HEK293T (cell line): ENCODE results near the gene USP5.

ENCODE experiments used
- BHLHE40 ChIP-seq: fragments of 450-650 bp; IDR thresholded peaks from 2 replicates; pipeline ENCODE4 v1.6.1; 2016; ENCODE audit warnings: mild to moderate bottlenecking, moderate library complexity, borderline replicate concordance
- CTBP1 ChIP-seq: fragments of 450-650 bp; IDR thresholded peaks from 2 replicates; pipeline ENCODE4 v1.6.1; 2016; ENCODE audit warnings: borderline replicate concordance
- FOXK2 ChIP-seq: fragments of 450-650 bp; IDR thresholded peaks from 2 replicates; pipeline ENCODE4 v1.6.1; 2016; ENCODE audit warnings: mild to moderate bottlenecking
- FOXM1 ChIP-seq: fragments of 450-650 bp; IDR thresholded peaks from 2 replicates; pipeline ENCODE4 v1.6.1; 2017; ENCODE audit warnings: mild to moderate bottlenecking, borderline replicate concordance
- NFRKB ChIP-seq: fragments of 450-650 bp; IDR thresholded peaks from 2 replicates; pipeline ENCODE4 v1.6.1; 2016; ENCODE audit warnings: mild to moderate bottlenecking, moderate library complexity
- SP1 ChIP-seq: fragments of 450-650 bp; IDR thresholded peaks from 2 replicates; pipeline ENCODE4 v1.6.1; 2017
- TARDBP ChIP-seq: fragments of 450-650 bp; IDR thresholded peaks from 2 replicates; pipeline ENCODE4 v1.6.1; 2016
- TF ChIP-seq, protein P1 (sequence below): fragments of 450-650 bp; IDR thresholded peaks from 2 replicates; pipeline ENCODE4 v1.6.1; 2016

DNA sequence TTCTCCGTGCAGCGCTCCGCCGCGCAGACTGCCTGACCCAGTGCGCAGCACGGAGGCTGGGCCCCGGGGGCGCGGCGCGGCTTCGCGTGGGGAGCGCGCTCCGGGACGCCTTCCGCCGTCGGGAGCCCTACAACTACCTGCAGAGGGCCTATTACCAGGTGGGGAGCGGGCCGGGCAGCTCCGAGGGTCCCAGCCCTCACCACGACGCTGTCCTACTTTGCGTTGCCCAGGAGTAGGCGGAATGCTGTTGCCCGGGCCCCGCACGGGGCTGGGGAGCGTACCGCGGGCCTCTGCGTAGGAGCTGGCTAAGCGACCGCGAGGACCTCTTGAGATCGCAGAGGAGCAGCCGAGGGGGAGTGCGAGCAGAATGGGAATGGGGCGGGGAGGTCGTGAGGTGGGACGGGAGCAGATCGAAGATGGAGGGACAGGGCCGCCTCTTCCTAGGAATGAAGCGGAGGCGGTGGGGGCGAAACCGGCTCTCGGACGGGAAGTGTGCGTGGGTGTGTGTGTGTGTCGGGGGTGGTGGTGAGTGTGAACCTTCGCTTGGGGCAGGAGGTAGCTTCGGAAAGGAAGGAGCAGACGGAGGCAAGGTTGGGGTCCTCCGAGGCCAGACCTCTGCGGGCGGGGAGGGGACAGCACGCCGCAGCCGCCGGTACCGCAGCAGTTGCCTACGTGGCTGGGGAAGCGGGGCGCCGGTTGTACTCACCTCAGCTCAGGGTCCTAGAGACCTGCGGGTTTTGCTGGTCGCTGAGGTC is 23.0 kb upstream of the USP5 start:
- TF ChIP-seq SP1 = no peak
- TF ChIP-seq, protein P1, sequence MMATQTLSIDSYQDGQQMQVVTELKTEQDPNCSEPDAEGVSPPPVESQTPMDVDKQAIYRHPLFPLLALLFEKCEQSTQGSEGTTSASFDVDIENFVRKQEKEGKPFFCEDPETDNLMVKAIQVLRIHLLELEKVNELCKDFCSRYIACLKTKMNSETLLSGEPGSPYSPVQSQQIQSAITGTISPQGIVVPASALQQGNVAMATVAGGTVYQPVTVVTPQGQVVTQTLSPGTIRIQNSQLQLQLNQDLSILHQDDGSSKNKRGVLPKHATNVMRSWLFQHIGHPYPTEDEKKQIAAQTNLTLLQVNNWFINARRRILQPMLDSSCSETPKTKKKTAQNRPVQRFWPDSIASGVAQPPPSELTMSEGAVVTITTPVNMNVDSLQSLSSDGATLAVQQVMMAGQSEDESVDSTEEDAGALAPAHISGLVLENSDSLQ = no peak
- TF ChIP-seq TARDBP = no peak
- TF ChIP-seq FOXM1 = no peak
- TF ChIP-seq FOXK2 = no peak
- TF ChIP-seq BHLHE40 = no peak
- TF ChIP-seq NFRKB = no peak
- no peak for TF ChIP-seq CTBP1
